Measurements from ENCODE around the gene VDR.

- TF ChIP-seq CTCF (conservative IDR thresholded peaks at IDR 0.05; ENCODE audit: low read length) = no peak
- TF ChIP-seq EZH2phosphoT487 (IDR thresholded peaks at IDR 0.05; ENCODE audit: borderline replicate concordance) = no peak
Measured at GRCh38 chr12:47931187-47931586, 26.4 kb upstream of the VDR start.

Data from Loucy (cell line).